Endothelial cell of umbilical vein (primary cell): ENCODE data around the gene LAP3. TPM values are rescaled to one million over a fixed set of nuclear protein-coding genes. Genes with fewer than 3 reads are reported as not detected.

Experiments
- BruUV-seq: library from RNA; stranded (reverse); fragments of 400-500 nt; replicated peaks from 2 replicates; lab custom pipeline; 2021; lab: Mats Ljungman, UMichigan
- CTCF ChIA-PET: fragments of 300-600, 350-600 bp; sonication (Branson Sonifier 250); formaldehyde crosslinking; loops from one replicate; lab custom pipeline; 2021; ENCODE audit warnings: antibody characterized with exemption, inconsistent platforms; lab: Charles Lee
- POLR2A ChIA-PET: fragments of 300-600, 350-600 bp; sonication (Branson Sonifier 250); formaldehyde crosslinking; loops from one replicate; lab custom pipeline; 2021; ENCODE audit warnings: antibody characterized with exemption, inconsistent platforms; lab: Charles Lee
- DNase-seq: peaks from one replicate; pipeline ENCODE4 v3.0.0-alpha.2; 2011; ENCODE audit warnings: low read depth, low spot score
- FAIRE-seq: peaks from 2 replicates; lab custom pipeline; 2011; peaks lifted over from hg19 to GRCh38; lab: Jason Lieb, UNC
- H2AFZ ChIP-seq: 2 replicates; pipeline ENCODE4 v1.6.0; 2012; ENCODE audit warnings: low read depth, low read length, control low read depth, inconsistent platforms
- H3K27ac ChIP-seq: 2 replicates; pipeline ENCODE4 v1.5.1; 2011; ENCODE audit warnings: low read depth, mild to moderate bottlenecking, control low read depth, low read length, moderate library complexity; ENCODE audit not compliant: insufficient read depth
- H3K27me3 ChIP-seq, 2 experiments: 2 replicates each; pipeline versions ENCODE4 v1.6.0 to v1.6.1; 2011; ENCODE audit warnings: low read length in 2 of 2, mixed read lengths in 1 of 2; ENCODE audit not compliant: control insufficient read depth in 2 of 2, insufficient read depth in 2 of 2
- H3K36me3 ChIP-seq, 2 experiments: 2 replicates in 1 of 2; 3 replicates in 1 of 2; pipeline ENCODE4 v1.5.1; 2011; ENCODE audit warnings: low read length in 2 of 2, mild to moderate bottlenecking in 1 of 2, moderate library complexity in 1 of 2; ENCODE audit not compliant: control insufficient read depth in 2 of 2, insufficient read depth in 2 of 2; ENCODE audit errors: extremely low read depth in 1 of 2
- H3K4me1 ChIP-seq: 3 replicates; pipeline ENCODE4 v1.5.1; 2011; ENCODE audit warnings: mild to moderate bottlenecking, low read length; ENCODE audit not compliant: control insufficient read depth, insufficient read depth; ENCODE audit errors: extremely low read depth
- H3K4me2 ChIP-seq: 2 replicates; pipeline ENCODE4 v1.6.1; 2011; ENCODE audit warnings: low read length, control low read depth, mixed read lengths; ENCODE audit not compliant: insufficient read depth
- H3K4me3 ChIP-seq, 3 experiments: fragments of 200-600 bp in 1 of 3; sonication (generic), shearing (Covaris generic) in 1 of 3; replicated peaks in 1 of 3; 2 replicates each; pipeline ENCODE4 v1.5.1; 2011 to 2016; ENCODE audit warnings: control low read depth in 3 of 3, low read length in 3 of 3, mild to moderate bottlenecking in 2 of 3, inconsistent platforms in 1 of 3, low read depth in 1 of 3, moderate library complexity in 1 of 3; ENCODE audit not compliant: insufficient read depth in 1 of 3
- H3K79me2 ChIP-seq: 2 replicates; pipeline ENCODE4 v1.6.0; 2012; ENCODE audit warnings: low read length, inconsistent platforms; ENCODE audit not compliant: control insufficient read depth, insufficient read depth
- H3K9ac ChIP-seq: replicated peaks from 2 replicates; pipeline ENCODE3; 2011; ENCODE audit warnings: low read length, control low read depth; ENCODE audit not compliant: insufficient read depth; ENCODE audit errors: extremely low read depth
- H3K9me1 ChIP-seq: replicated peaks from 3 replicates; pipeline ENCODE4 v1.6.0; 2011; ENCODE audit warnings: mild to moderate bottlenecking, low read length; ENCODE audit not compliant: control insufficient read depth, insufficient read depth; ENCODE audit errors: extremely low read depth
- H3K9me3 ChIP-seq: replicated peaks from 2 replicates; pipeline ENCODE4 v1.5.1; 2012; ENCODE audit warnings: low read length, inconsistent platforms; ENCODE audit not compliant: control insufficient read depth, insufficient read depth
- H4K20me1 ChIP-seq: replicated peaks from 2 replicates; pipeline ENCODE3; 2011; ENCODE audit warnings: mild to moderate bottlenecking, low read length; ENCODE audit not compliant: control insufficient read depth, insufficient read depth; ENCODE audit errors: extremely low read depth
- EZH2 ChIP-seq: IDR thresholded peaks from 2 replicates; pipeline ENCODE4 v1.6.1; 2012; ENCODE audit warnings: borderline replicate concordance, low read depth, mild to moderate bottlenecking, moderate library complexity, low read length, inconsistent platforms; ENCODE audit not compliant: severe bottlenecking
- JUN ChIP-seq: IDR thresholded peaks from 2 replicates; pipeline ENCODE4 v1.6.1; 2011; ENCODE audit warnings: borderline replicate concordance, low read depth; ENCODE audit not compliant: insufficient read length, insufficient read depth
- MYC ChIP-seq: IDR thresholded peaks from one replicate; pipeline ENCODE4 v1.6.1; 2011; ENCODE audit warnings: mild to moderate bottlenecking, low read depth, low read length
- POLR2A ChIP-seq: IDR thresholded peaks from 2 replicates; pipeline ENCODE4 v1.6.1; 2012; ENCODE audit warnings: low read depth, mild to moderate bottlenecking, control low read depth, low read length
- POLR2AphosphoS5 ChIP-seq: IDR thresholded peaks from 2 replicates; pipeline ENCODE4 v1.6.1; 2012; ENCODE audit warnings: low read depth, mild to moderate bottlenecking, control low read depth, low read length, moderate library complexity; ENCODE audit not compliant: insufficient read depth
- dilution Hi-C: fragments of 300-500 bp; cut with MboI; formaldehyde crosslinking; loops from one replicate; pipeline ENCODE4 v1.15.0; 2019; ENCODE audit warnings: low sequenced_read_pairs; ENCODE audit not compliant: extremely low pct_ligation_motif_present
- intact Hi-C: fragments of 100-400 bp; cut with micrococcal nuclease; formaldehyde crosslinking; loops from one replicate; pipeline ENCODE4 v1.10.0; 2022
- polyA plus RNA-seq, 4 experiments: library from polyadenylated mRNA; depleted of rRNA in 3 of 4; stranded (reverse) in 3 of 4; unstranded in 1 of 4; fragments of >200 nt; gene quantifications; 2 replicates each; pipeline versions ENCODE4 v1.2.1 to v1.2.3, GENCODE V29; 2011 to 2012; ENCODE audit warnings: missing spikeins in 1 of 4
- total RNA-seq: library from RNA; stranded (reverse); gene quantifications from 2 replicates; pipeline ENCODE4 v1.2.3, GENCODE V29; 2021

Gene LAP3
- total and polyA plus RNA-seq, 2 donors (not counting 3 experiments of a cell fraction or from before 2014, with no cell fraction given) = 82.4 to 94.8 TPM

DNA sequence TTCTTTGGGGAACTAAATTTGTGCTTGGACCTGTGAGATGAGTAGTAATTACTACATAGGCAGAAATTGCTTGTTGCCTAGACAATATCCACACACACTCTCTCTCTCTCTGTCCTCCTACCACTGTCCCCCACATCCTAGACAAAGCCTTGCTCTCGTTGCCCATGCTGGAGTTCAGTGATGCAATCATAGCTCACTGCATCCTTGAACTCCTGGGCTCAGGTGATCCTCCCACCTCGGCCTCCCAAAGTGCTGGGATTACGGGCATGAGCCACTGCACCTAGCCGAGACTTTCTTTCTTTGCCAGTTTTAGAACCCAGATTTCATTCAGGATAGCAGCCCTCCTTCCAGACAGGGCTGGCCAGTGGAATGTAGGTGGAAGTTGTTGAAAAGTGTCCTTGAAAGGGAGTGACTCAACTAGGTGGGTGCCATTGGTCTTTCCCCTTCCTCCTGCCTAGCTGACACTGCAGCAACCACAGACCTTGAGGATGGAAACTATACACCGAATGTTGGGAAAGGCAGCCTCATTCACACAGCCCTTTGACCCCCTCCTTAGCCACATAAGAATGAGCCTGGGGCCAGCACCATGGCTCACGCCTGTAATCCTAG, 16.8 kb upstream of the LAP3 start:
- POLR2A ChIA-PET = no interaction called here
- intact Hi-C loops (no loop called here), dilution Hi-C loops (no loop called here)
- CTCF ChIA-PET = interaction anchor here (2.4 kb wide), 1 partner anchor 11 kb away, joined by 7 read pairs; no protein-coding TSS in a partner anchor
- H3K9ac ChIP-seq = no peak overlapping the region
- peaks cover 2 to 5% of the 10 kb centered on the region in 2 experiments for H3K27me3 ChIP-seq
- no peak overlapping the region for H3K4me3 ChIP-seq
- H3K79me2 ChIP-seq = no peaks in the 10 kb centered on the region
- no peaks in the 10 kb centered on the region for H3K9me3 ChIP-seq
- BruUV-seq = no TSS peak
- no peaks in the 10 kb centered on the region for H4K20me1 ChIP-seq
- no peaks in the 10 kb centered on the region for H3K9me1 ChIP-seq
- no peak for TF ChIP-seq POLR2A
- TF ChIP-seq MYC = no peak
- TF ChIP-seq EZH2 = no peak
- no peak for TF ChIP-seq JUN
- no peak for TF ChIP-seq POLR2AphosphoS5
- DNase-seq = no peak
- no peaks in the 10 kb centered on the region for H3K36me3 ChIP-seq
- no peak overlapping the region for H3K4me2 ChIP-seq
- no peak overlapping the region for H2AFZ ChIP-seq
- no peak overlapping the region for H3K27ac ChIP-seq
- FAIRE-seq = no peak
- no peaks in the 10 kb centered on the region for H3K4me1 ChIP-seq

DNA sequence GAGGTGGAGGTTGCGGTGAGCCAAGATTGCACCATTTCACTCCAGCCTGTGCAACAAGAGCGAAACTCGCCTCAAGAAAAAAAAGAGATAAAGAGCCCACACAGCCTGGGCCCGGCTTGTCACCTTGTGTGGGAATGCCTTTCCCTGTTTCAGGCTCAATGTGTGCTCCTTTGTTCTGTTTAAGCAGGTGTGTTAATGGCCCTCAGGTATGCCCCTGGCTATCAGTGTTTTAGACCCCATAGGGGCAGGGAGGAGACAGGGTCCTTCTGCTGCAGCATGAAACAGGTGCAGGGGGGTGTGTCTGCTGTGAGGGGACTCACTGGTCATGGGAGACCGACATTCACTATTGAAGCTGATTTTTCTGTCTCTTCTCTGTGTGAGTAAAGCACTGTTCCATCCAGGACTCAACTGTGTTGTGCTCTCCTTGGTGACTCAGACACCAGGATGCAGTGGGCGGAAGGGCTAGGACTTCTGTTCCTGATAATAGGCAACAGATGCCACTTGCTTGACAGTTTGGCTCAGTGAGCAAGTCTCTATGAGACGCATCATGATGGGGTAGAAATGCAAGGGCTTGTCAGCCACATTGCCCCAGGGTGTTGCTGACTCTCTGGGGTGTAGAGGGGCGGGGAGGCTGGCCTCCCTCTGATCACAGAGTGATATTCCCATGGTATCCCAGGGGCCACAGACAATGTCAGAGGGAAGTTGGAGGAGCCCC, 15.6 kb upstream of the LAP3 start:
- BruUV-seq = no TSS peak
- dilution Hi-C loops (no loop called here), intact Hi-C loops (no loop called here)
- Histone ChIP-seq H3K9ac (no peak overlapping the region), H3K9me1 (no peaks in the 10 kb centered on the region), H3K4me3 (no peak overlapping the region), H3K4me1 (no peaks in the 10 kb centered on the region), H3K79me2 (no peaks in the 10 kb centered on the region), H3K9me3 (no peaks in the 10 kb centered on the region), H3K27me3 (no peaks in the 10 kb centered on the region), H3K4me2 (no peak overlapping the region), H3K36me3 (no peaks in the 10 kb centered on the region), H3K27ac (no peak overlapping the region), H2AFZ (no peak overlapping the region), H4K20me1 (no peaks in the 10 kb centered on the region)
- DNase-seq = no peak
- FAIRE-seq = no peak
- CTCF ChIA-PET = no interaction called here
- no peak for TF ChIP-seq MYC
- POLR2A ChIA-PET = no interaction called here
